MCF 10A (cell line): Measurements from ENCODE around the gene RHOT2. TPM values are rescaled to one million over a fixed set of nuclear protein-coding genes. Genes with fewer than 3 reads are reported as not detected.

Experiments
- BruUV-seq: library from RNA; stranded (reverse); fragments of 400-500 nt; replicated peaks from 2 replicates; lab custom pipeline; 2021; lab: Mats Ljungman, UMichigan
- CTCF ChIA-PET: fragments of 300-600 bp; sonication (Branson Sonifier 250); formaldehyde crosslinking; extraction: SDS; loops from one replicate; lab custom pipeline; 2021; ENCODE audit warnings: antibody characterized with exemption, inconsistent platforms; lab: Yijun Ruan, JAX
- POLR2A ChIA-PET: fragments of 300-600, 350-650 bp; sonication (Branson Sonifier 250); formaldehyde crosslinking; extraction: SDS; loops from one replicate; lab custom pipeline; 2020; ENCODE audit warnings: antibody characterized with exemption, inconsistent platforms; lab: Yijun Ruan, JAX
- DNase-seq: peaks from one replicate; pipeline ENCODE4 v3.0.0-alpha.2; 2018; ENCODE audit not compliant: unreplicated experiment
- H3K27ac Mint-ChIP-seq: one replicate; pipeline ENCODE4 v1.8.0; 2022; ENCODE audit warnings: mild to moderate bottlenecking, low read depth, mixed read lengths; ENCODE audit not compliant: unreplicated experiment
- H3K27me3 Mint-ChIP-seq: one replicate; pipeline ENCODE4 v1.8.0; 2022; ENCODE audit warnings: mixed read lengths; ENCODE audit not compliant: insufficient read depth, unreplicated experiment
- H3K36me3 Mint-ChIP-seq: one replicate; pipeline ENCODE4 v1.8.0; 2022; ENCODE audit warnings: mild to moderate bottlenecking, moderate library complexity, mixed read lengths; ENCODE audit not compliant: insufficient read depth, unreplicated experiment
- H3K4me1 Mint-ChIP-seq: one replicate; pipeline ENCODE4 v1.8.0; 2022; ENCODE audit warnings: mixed read lengths; ENCODE audit not compliant: insufficient read depth, unreplicated experiment
- H3K4me3 Mint-ChIP-seq: one replicate; pipeline ENCODE4 v1.8.0; 2022; ENCODE audit warnings: mild to moderate bottlenecking, moderate library complexity, mixed read lengths; ENCODE audit not compliant: unreplicated experiment
- H3K9me3 Mint-ChIP-seq: one replicate; pipeline ENCODE4 v1.8.0; 2022; ENCODE audit warnings: mixed read lengths; ENCODE audit not compliant: unreplicated experiment
- intact Hi-C: fragments of 100-400 bp; cut with micrococcal nuclease; formaldehyde crosslinking; loops from 2 replicates; pipeline ENCODE4 v1.14.1; 2022
- total RNA-seq: library from RNA; stranded (reverse); gene quantifications from 2 replicates; pipeline ENCODE4 v1.2.3, GENCODE V29; 2022
- TF ChIP-seq, protein P1 (sequence below): fragments of 200-600 bp; IDR thresholded peaks from one replicate; pipeline ENCODE4 v1.8.0; 2022; ENCODE audit warnings: antibody characterized with exemption, mild to moderate bottlenecking; ENCODE audit not compliant: unreplicated experiment

The RHOT2 gene
- total RNA-seq, 1 experiment from 2014 or later = 118 TPM

DNA sequence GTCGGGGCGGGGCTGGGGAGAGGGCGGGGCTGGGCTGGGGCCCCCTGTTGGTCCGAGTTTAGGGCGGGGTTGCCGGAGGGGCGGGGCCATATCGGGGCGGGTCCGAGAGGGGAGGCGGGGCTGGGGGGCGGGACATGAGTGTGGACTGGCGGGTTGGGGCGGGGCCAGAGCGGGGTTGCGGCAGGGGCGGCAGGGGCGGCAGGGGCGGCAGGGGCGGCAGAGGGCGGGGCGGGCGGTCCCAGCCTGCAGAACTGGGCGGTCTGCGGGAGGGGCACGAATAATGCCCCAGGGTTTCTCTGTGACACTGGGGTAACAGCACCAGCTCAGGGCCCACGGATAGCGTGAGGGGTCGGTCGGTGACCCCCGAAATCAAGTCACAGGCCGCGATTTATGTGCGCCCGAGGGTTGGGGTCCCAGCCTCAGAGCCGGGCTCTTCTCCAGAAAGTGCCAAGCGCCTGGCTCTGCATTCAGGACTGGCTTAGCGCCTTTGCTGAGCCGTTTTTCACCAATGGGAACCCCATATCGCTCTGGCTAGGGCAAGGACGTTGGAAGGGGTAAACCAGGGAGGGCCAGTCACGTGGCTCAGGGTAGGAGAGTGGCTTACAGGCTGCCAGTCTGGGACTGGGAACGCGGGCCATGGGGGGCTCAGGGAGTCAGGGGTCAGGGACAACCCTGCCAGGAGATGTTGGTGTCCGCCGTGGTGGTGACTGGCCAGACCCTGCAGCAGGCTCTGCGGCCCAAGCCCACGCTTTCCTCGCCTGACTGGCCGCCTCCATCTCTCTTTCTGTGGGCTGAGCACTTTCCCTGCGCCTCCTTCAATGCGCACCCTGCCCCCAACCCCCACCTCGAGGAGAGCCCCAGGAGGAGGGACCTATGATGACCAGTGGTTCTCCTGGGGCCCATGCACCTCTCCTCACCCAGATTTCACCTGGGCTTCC is 30.6 kb upstream of the RHOT2 start:
- peak; percentile 91 for DNase-seq
- intact Hi-C loops = loop anchor here (2.0 kb wide), 1 partner anchor 45 kb away; no protein-coding TSS in a partner anchor
- CTCF ChIA-PET = interaction anchor here (0.6 kb wide), 1 partner anchor 110 kb away, joined by 3 read pairs; the partner anchor contains the start of gene CAPN15
- Mint-ChIP-seq H3K36me3 (peaks cover 11% of the 10 kb centered on the region), H3K27me3 (no peaks in the 10 kb centered on the region), H3K9me3 (no peaks in the 10 kb centered on the region), H3K4me1 (no peaks in the 10 kb centered on the region), H3K27ac (peak overlapping the region; percentile 94), H3K4me3 (peak overlapping the region; percentile 91)
- TF ChIP-seq, protein P1, sequence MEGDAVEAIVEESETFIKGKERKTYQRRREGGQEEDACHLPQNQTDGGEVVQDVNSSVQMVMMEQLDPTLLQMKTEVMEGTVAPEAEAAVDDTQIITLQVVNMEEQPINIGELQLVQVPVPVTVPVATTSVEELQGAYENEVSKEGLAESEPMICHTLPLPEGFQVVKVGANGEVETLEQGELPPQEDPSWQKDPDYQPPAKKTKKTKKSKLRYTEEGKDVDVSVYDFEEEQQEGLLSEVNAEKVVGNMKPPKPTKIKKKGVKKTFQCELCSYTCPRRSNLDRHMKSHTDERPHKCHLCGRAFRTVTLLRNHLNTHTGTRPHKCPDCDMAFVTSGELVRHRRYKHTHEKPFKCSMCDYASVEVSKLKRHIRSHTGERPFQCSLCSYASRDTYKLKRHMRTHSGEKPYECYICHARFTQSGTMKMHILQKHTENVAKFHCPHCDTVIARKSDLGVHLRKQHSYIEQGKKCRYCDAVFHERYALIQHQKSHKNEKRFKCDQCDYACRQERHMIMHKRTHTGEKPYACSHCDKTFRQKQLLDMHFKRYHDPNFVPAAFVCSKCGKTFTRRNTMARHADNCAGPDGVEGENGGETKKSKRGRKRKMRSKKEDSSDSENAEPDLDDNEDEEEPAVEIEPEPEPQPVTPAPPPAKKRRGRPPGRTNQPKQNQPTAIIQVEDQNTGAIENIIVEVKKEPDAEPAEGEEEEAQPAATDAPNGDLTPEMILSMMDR = no peak
- no TSS peak for BruUV-seq
- POLR2A ChIA-PET = interaction anchor here (0.7 to 4.0 kb wide), 18 partner anchors 8 to 213 kb away, joined by 3 to 43 read pairs (median 7); partner anchors contain the start of genes CAPN15, JMJD8, MSLN and RAB40C

DNA sequence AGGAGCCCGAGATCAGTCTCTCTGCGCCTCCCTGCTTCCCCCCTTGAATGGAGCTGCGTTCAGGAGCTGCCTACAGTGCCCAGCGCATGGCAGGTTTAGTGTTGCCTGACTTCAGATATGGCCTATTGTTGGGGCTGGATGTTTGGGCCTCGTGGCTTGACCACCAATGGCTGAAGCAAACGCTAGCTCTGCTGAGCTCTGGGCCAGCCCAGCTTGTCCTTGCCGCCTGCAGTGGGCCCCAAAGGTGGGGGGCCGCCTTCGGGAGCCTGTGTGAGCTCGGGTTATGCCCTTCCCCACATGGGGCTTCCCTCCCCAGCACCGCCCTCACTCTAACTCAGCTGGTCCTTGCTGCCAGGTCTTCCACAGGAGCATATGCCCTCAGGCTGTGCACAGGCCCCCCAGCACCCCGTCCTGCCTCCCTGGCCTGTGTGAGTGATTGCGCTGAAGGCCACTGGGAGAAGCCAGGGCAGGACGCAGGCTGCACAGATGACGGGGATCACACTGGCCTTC is 29.8 kb upstream of the RHOT2 start:
- Mint-ChIP-seq H3K4me1 (no peaks in the 10 kb centered on the region), H3K9me3 (no peaks in the 10 kb centered on the region), H3K27me3 (no peaks in the 10 kb centered on the region), H3K36me3 (peaks cover 12% of the 10 kb centered on the region), H3K4me3 (no peak overlapping the region), H3K27ac (no peak overlapping the region)
- ChIA-PET CTCF (no interaction called here), POLR2A (interaction anchor here (1.0 to 4.0 kb wide), 4 partner anchors 10 to 50 kb away, joined by 3 to 43 read pairs (median 28); no protein-coding TSS in a partner anchor)
- TF ChIP-seq, protein P1 = no peak
- DNase-seq = no peak
- BruUV-seq = no TSS peak
- intact Hi-C loops = no loop called here

DNA sequence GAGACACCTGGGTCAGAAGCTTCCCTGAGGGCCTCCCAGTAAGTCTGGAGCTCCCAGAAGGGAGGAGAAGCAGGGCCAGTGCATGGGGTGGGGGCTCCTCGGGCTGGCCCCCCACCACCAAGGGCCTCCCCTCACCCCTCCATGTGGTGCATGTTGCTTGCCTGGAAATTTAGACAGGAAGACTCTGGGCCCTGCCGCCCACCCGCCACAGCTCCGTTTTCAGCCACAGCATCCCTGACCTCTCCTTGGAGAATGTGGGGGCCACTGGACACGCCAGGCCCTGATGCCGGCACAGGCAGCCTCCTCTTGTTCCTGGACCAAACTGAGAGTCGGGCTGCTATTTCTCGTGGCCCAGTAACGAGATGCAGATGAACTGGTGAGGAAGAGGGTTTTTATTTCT is 29.1 kb upstream of the RHOT2 start:
- TF ChIP-seq, protein P1 = no peak
- Mint-ChIP-seq H3K36me3 (peaks cover 20% of the 10 kb centered on the region), H3K27ac (no peak overlapping the region), H3K27me3 (no peaks in the 10 kb centered on the region), H3K4me1 (peaks cover under 1% of the 10 kb centered on the region), H3K9me3 (no peaks in the 10 kb centered on the region), H3K4me3 (no peak overlapping the region)
- POLR2A ChIA-PET = interaction anchor here (1.0 kb wide), 1 partner anchor 51 kb away, joined by 3 read pairs; no protein-coding TSS in a partner anchor
- intact Hi-C loops = no loop called here
- CTCF ChIA-PET = no interaction called here
- no TSS peak for BruUV-seq
- no peak for DNase-seq

DNA sequence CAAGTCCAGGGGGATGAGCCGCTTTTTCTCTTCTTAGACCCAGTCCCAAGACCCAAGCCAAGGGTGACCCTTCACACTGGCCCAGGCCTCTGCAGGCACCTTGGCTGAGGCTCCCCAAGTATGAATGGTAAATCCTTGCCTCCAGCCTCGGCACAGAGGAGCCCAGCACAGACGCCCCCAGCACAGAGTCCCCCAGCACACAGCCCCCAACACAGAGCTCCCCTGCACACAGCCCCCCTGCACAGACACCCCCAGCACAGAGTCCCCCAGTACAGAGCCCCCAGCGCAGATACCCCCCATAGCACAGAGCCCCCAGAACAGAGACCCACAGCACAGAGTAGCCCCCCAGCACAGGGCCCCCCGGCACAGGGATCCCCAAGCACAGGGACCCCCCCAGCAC is 27.3 kb upstream of the RHOT2 start:
- no peak overlapping the region for H3K27ac Mint-ChIP-seq
- TF ChIP-seq, protein P1 = no peak
- no peak for DNase-seq
- ChIA-PET POLR2A (interaction anchor here (1.3 kb wide), 1 partner anchor 52 kb away, joined by 3 read pairs; no protein-coding TSS in a partner anchor), CTCF (interaction anchor here (1.5 kb wide), 1 partner anchor 48 kb away, joined by 4 read pairs; no protein-coding TSS in a partner anchor)
- intact Hi-C loops = no loop called here
- H3K4me1 Mint-ChIP-seq = peaks cover 11% of the 10 kb centered on the region
- H3K27me3 Mint-ChIP-seq = no peaks in the 10 kb centered on the region
- H3K4me3 Mint-ChIP-seq = peak overlapping the region; percentile 77
- no peaks in the 10 kb centered on the region for H3K9me3 Mint-ChIP-seq
- BruUV-seq = no TSS peak
- H3K36me3 Mint-ChIP-seq = peaks cover 32% of the 10 kb centered on the region
